CD14-positive monocyte (primary cell): ENCODE measurements around the gene LLGL2. TPM values are rescaled to one million over a fixed set of nuclear protein-coding genes. Genes with fewer than 3 reads are reported as not detected.

Source experiments
- DNase-seq, 3 donors: peaks; one replicate each; pipeline ENCODE4 v3.0.0-alpha.2; 2011 to 2022
- H2AFZ ChIP-seq: 2 replicates; pipeline ENCODE4 v1.6.0; 2012; ENCODE audit warnings: mild to moderate bottlenecking, low read depth, low read length, inconsistent platforms; ENCODE audit not compliant: insufficient read depth, poor library complexity, severe bottlenecking
- H3K27ac ChIP-seq, 2 donors: 1 replicate in 1 of 2; 2 replicates in 1 of 2; pipeline ENCODE4 v1.5.1; 2012 to 2013; ENCODE audit warnings: low read length in 2 of 2, control low read depth in 1 of 2, inconsistent platforms in 1 of 2, low read depth in 1 of 2, mild to moderate bottlenecking in 1 of 2
- H3K27me3 ChIP-seq, 2 donors: one replicate each; pipeline versions ENCODE4 v1.6.0 to v1.6.1; 2011 to 2013; ENCODE audit warnings: low read length in 2 of 2; ENCODE audit not compliant: control insufficient read depth in 2 of 2, insufficient read depth in 2 of 2
- H3K36me3 ChIP-seq, 2 donors: replicated peaks in 1 of 2; 1 replicate in 1 of 2; 2 replicates in 1 of 2; pipeline versions ENCODE4 v1.5.1 to v1.6.1; 2012 to 2013; ENCODE audit warnings: low read length in 2 of 2, control low read depth in 1 of 2, inconsistent platforms in 1 of 2, mild to moderate bottlenecking in 1 of 2; ENCODE audit not compliant: insufficient read depth in 2 of 2, control insufficient read depth in 1 of 2
- H3K4me1 ChIP-seq, 2 donors: 1 replicate in 1 of 2; 2 replicates in 1 of 2; pipeline versions ENCODE4 v1.5.1 to v1.6.1; 2012 to 2013; ENCODE audit warnings: low read length in 2 of 2, control low read depth in 1 of 2, inconsistent platforms in 1 of 2, mild to moderate bottlenecking in 1 of 2, moderate library complexity in 1 of 2; ENCODE audit not compliant: insufficient read depth in 2 of 2, control insufficient read depth in 1 of 2
- H3K4me2 ChIP-seq: replicated peaks from 2 replicates; pipeline ENCODE3; 2012; ENCODE audit warnings: low read length, moderate library complexity, mild to moderate bottlenecking; ENCODE audit not compliant: poor library complexity, severe bottlenecking; ENCODE audit errors: extremely low read depth
- H3K4me3 ChIP-seq, 3 experiments: fragments of 200-600 bp in 1 of 3; sonication (generic) in 1 of 3; replicated peaks in 1 of 3; 1 replicate in 2 of 3; 2 replicates in 1 of 3; pipeline ENCODE4 v1.5.1; 2011 to 2013; ENCODE audit warnings: low read length in 3 of 3, mild to moderate bottlenecking in 3 of 3, control low read depth in 2 of 3, low read depth in 2 of 3, inconsistent platforms in 1 of 3, moderate library complexity in 1 of 3
- H3K79me2 ChIP-seq: 2 replicates; pipeline ENCODE4 v1.6.0; 2012; ENCODE audit warnings: mild to moderate bottlenecking, control low read depth, inconsistent platforms, low read length, moderate library complexity; ENCODE audit not compliant: insufficient read depth
- H3K9ac ChIP-seq: 2 replicates; pipeline ENCODE4 v1.6.0; 2017; ENCODE audit warnings: low read length, mild to moderate bottlenecking; ENCODE audit not compliant: insufficient read depth, poor library complexity, severe bottlenecking
- H3K9me3 ChIP-seq, 2 donors: replicated peaks in 1 of 2; 1 replicate in 1 of 2; 2 replicates in 1 of 2; pipeline versions ENCODE4 v1.5.1 to v1.6.1; 2012 to 2013; ENCODE audit warnings: low read length in 2 of 2, control low read depth in 1 of 2; ENCODE audit not compliant: control insufficient read depth in 1 of 2, insufficient read depth in 1 of 2
- H4K20me1 ChIP-seq: 2 replicates; pipeline ENCODE4 v1.6.0; 2012; ENCODE audit warnings: mild to moderate bottlenecking, low read length, control low read depth, moderate library complexity; ENCODE audit not compliant: insufficient read depth
- H3K27ac Mint-ChIP-seq, 7 donors: one replicate each; pipeline ENCODE4 v1.8.0; 2020; ENCODE audit warnings: mild to moderate bottlenecking in 7 of 7, mixed read lengths in 7 of 7, moderate library complexity in 6 of 7, inconsistent platforms in 2 of 7
- H3K27me3 Mint-ChIP-seq, 3 donors: one replicate each; pipeline ENCODE4 v1.8.0; 2021 to 2022; ENCODE audit warnings: low read depth in 3 of 3, mild to moderate bottlenecking in 3 of 3, mixed read lengths in 3 of 3, moderate library complexity in 3 of 3, inconsistent platforms in 1 of 3
- H3K36me3 Mint-ChIP-seq, 2 donors: one replicate each; pipeline ENCODE4 v1.8.0; 2020; ENCODE audit warnings: mixed read lengths in 2 of 2, inconsistent platforms in 1 of 2, mild to moderate bottlenecking in 1 of 2
- H3K4me1 Mint-ChIP-seq: one replicate; pipeline ENCODE4 v1.8.0; 2020; ENCODE audit warnings: mild to moderate bottlenecking, mixed read lengths
- H3K4me3 Mint-ChIP-seq, 2 donors: one replicate each; pipeline ENCODE4 v1.8.0; 2020; ENCODE audit warnings: mild to moderate bottlenecking in 2 of 2, mixed read lengths in 2 of 2, moderate library complexity in 1 of 2
- H3K9me3 Mint-ChIP-seq, 7 donors: one replicate each; pipeline ENCODE4 v1.8.0; 2020 to 2022; ENCODE audit warnings: mixed read lengths in 7 of 7, mild to moderate bottlenecking in 6 of 7, moderate library complexity in 6 of 7, inconsistent platforms in 2 of 7
- WGBS: methylation state at CpG from one replicate; pipeline ENCODE4 v1.1.5; 2013; ENCODE audit warnings: missing lambda C conversion rate; ENCODE audit not compliant: insufficient coverage; 5-methylcytosine and 5-hydroxymethylcytosine counted together
- intact Hi-C, 2 donors: fragments of 100-400 bp; cut with micrococcal nuclease; formaldehyde crosslinking; loops; one replicate each; pipeline versions ENCODE4 v1.15.0 to v1.15.1; 2023
- polyA plus RNA-seq, 3 donors: library from polyadenylated mRNA; depleted of rRNA in 1 of 3; unstranded in 2 of 3; stranded (reverse) in 1 of 3; fragments of 300-500 nt in 2 of 3; fragments of >200 nt in 1 of 3; fragmentation: Illumina TruSeq in 2 of 3; gene quantifications; 1 replicate in 2 of 3; 2 replicates in 1 of 3; pipeline ENCODE4 v1.2.3, GENCODE V29; 2012 to 2021
- TF ChIP-seq, protein P1 (sequence below): fragments of 200-600 bp; IDR thresholded peaks from one replicate; pipeline ENCODE4 v1.8.0; 2022; ENCODE audit warnings: antibody characterized with exemption, mild to moderate bottlenecking

The LLGL2 gene
- polyA plus RNA-seq, 3 donors = 4.8 to 7.5 (median 5.5) TPM

DNA sequence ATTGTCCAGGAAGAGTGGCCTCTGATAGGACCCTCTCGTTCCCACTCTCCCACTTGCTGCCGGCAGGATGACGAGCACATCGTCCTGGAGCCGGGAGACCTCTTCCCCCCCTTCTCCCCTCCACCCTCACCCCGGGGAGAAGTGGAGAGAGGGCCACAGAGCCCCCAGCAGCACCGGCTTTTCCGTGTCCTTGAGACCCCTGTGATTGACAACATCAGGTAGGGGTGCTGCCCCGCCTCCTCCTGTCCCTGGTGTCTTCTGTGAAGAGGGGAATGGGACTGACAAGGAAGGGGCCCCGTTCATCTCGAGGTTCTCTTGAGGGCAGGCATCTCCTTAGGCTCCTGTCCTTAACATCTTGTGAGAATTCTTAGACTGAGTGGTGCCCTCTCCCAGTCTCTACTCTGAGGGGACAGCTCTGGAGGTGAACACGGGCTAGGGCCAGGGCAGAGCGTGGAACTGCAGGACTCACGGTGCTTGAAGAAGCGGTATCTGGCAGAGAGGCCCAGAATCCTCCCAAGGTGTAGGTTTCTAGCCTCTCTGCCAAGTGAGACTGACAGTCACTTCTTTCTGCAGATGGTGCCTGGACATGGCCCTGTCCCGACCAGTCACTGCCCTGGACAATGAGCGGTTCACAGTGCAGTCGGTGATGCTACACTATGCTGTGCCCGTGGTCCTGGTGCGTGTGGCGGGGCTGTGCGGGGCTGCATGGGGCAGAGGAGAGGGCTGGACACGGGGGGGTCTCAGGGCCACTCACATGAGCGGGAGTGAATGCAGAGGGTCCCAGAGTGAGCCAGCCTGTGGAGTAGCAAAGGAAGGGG lies 36.6 kb upstream of the LLGL2 start:
- peaks cover 37 to 67% of the 10 kb centered on the region in 2 donors for H3K36me3 Mint-ChIP-seq
- H3K27ac ChIP-seq = peak overlapping the region in 1 of 2 donors; percentile 82
- H3K79me2 ChIP-seq = peaks cover 5% of the 10 kb centered on the region
- H2AFZ ChIP-seq = no peak overlapping the region
- H3K27me3 ChIP-seq = no peaks in the 10 kb centered on the region
- H3K4me3 Mint-ChIP-seq = no peak overlapping the region
- no peaks in the 10 kb centered on the region for H4K20me1 ChIP-seq
- no peaks in the 10 kb centered on the region for H3K9me3 ChIP-seq
- H3K4me1 ChIP-seq = peaks cover 28% of the 10 kb centered on the region in 2 donors
- H3K9me3 Mint-ChIP-seq = peaks cover 0 to 2% (median 0%) of the 10 kb centered on the region in 7 donors
- peaks cover 0 to 4% (median 2%) of the 10 kb centered on the region in 3 donors for H3K27me3 Mint-ChIP-seq
- peaks cover 41 to 42% of the 10 kb centered on the region in 2 donors for H3K36me3 ChIP-seq
- no peak overlapping the region for H3K4me3 ChIP-seq
- WGBS = 97% methylated on average over 14 of the region's 24 CpGs
- TF ChIP-seq, protein P1, sequence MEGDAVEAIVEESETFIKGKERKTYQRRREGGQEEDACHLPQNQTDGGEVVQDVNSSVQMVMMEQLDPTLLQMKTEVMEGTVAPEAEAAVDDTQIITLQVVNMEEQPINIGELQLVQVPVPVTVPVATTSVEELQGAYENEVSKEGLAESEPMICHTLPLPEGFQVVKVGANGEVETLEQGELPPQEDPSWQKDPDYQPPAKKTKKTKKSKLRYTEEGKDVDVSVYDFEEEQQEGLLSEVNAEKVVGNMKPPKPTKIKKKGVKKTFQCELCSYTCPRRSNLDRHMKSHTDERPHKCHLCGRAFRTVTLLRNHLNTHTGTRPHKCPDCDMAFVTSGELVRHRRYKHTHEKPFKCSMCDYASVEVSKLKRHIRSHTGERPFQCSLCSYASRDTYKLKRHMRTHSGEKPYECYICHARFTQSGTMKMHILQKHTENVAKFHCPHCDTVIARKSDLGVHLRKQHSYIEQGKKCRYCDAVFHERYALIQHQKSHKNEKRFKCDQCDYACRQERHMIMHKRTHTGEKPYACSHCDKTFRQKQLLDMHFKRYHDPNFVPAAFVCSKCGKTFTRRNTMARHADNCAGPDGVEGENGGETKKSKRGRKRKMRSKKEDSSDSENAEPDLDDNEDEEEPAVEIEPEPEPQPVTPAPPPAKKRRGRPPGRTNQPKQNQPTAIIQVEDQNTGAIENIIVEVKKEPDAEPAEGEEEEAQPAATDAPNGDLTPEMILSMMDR = no peak
- no peak overlapping the region for H3K9ac ChIP-seq
- H3K4me1 Mint-ChIP-seq = peaks cover 25% of the 10 kb centered on the region
- DNase-seq = no peak
- intact Hi-C loops = loop anchor here in 1 of 2 donors (5.0 kb wide), 1 partner anchor 62 kb away; no protein-coding TSS in a partner anchor
- peak overlapping the region in 3 of 7 donors; percentile 54 to 60 (median 58) for H3K27ac Mint-ChIP-seq
- no peak overlapping the region for H3K4me2 ChIP-seq

DNA sequence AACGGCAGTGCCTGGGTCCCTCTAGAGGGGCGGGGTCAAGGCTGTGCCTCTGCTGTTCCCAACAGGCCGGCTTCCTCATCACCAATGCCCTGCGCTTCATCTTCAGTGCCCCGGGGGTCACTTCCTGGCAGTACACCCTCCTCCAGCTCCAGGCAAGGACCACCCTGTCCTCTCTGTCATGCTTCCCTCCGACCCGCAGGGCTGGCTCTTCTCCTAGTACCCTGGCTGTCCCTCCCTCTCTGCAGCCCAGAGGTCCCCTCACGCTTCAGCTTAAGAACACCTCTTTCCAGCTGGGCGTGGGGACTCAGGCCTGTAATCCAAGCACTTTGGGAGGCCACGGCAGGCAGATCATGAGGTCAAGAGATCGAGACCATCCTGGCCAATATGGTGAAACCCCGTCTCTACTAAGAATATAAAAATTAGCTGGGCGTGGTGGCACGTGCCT lies 36.0 kb upstream of the LLGL2 start:
- Histone ChIP-seq H2AFZ (no peak overlapping the region), H3K36me3 (peaks cover 48% of the 10 kb centered on the region in 2 donors), H3K4me1 (peaks cover 28% of the 10 kb centered on the region in 2 donors), H3K9me3 (no peaks in the 10 kb centered on the region), H3K4me3 (no peak overlapping the region), H3K27ac (no peak overlapping the region), H3K27me3 (no peaks in the 10 kb centered on the region), H3K9ac (no peak overlapping the region), H3K79me2 (peaks cover 5% of the 10 kb centered on the region), H4K20me1 (no peaks in the 10 kb centered on the region), H3K4me2 (no peak overlapping the region)
- Mint-ChIP-seq H3K36me3 (peaks cover 40 to 74% of the 10 kb centered on the region in 2 donors), H3K9me3 (peaks cover 0 to 2% (median 0%) of the 10 kb centered on the region in 7 donors), H3K27me3 (peaks cover 0 to 4% (median 2%) of the 10 kb centered on the region in 3 donors), H3K4me1 (peaks cover 25% of the 10 kb centered on the region), H3K4me3 (no peak overlapping the region), H3K27ac (peak overlapping the region in 2 of 7 donors; percentile 26 to 60)
- intact Hi-C loops = loop anchor here in 1 of 2 donors (5.0 kb wide), 1 partner anchor 62 kb away; no protein-coding TSS in a partner anchor
- TF ChIP-seq, protein P1 = no peak
- DNase-seq = no peak
- 86% methylated on average over 8 of the region's 14 CpGs for WGBS
